HepG2 (cell line): Measurements from ENCODE around the gene GJE1. TPM values are rescaled to one million over a fixed set of nuclear protein-coding genes. Genes with fewer than 3 reads are reported as not detected.
A peak's percentile ranks its signal among the peaks of the same experiment; 100 is the strongest.

Experiments
- BRD4 ChIP-seq: sonication (generic); formaldehyde crosslinking; IDR thresholded peaks from 2 replicates; pipeline ENCODE4 v1.4.0; 2020; ENCODE audit warnings: missing genetic modification reagents
- ELF1 ChIP-seq: sonication (generic); formaldehyde crosslinking; IDR thresholded peaks from 2 replicates; pipeline ENCODE4 v1.4.0; 2020; ENCODE audit warnings: missing genetic modification reagents
- ESRRA ChIP-seq: sonication (generic); formaldehyde crosslinking; IDR thresholded peaks from 2 replicates; pipeline ENCODE4 v1.5.1; 2020; ENCODE audit warnings: mild to moderate bottlenecking, low read depth, missing genetic modification reagents
- FOXK1 ChIP-seq: sonication (generic); formaldehyde crosslinking; IDR thresholded peaks from 2 replicates; pipeline ENCODE4 v1.4.0; 2020; ENCODE audit warnings: low read depth, missing genetic modification reagents, borderline replicate concordance
- FOXP1 ChIP-seq, 2 experiments: fragments of 450-650 bp in 1 of 2; IDR thresholded peaks; 2 replicates each; pipeline ENCODE4 v1.6.1; 2017 to 2018; ENCODE audit warnings: antibody characterized with exemption in 1 of 2
- HDAC1 ChIP-seq: sonication (generic); formaldehyde crosslinking; IDR thresholded peaks from 2 replicates; pipeline ENCODE4 v1.5.1; 2020; ENCODE audit warnings: mild to moderate bottlenecking, missing genetic modification reagents
- IRX3 ChIP-seq: sonication (generic); formaldehyde crosslinking; IDR thresholded peaks from 2 replicates; pipeline ENCODE4 v1.8.1; 2023; ENCODE audit warnings: mild to moderate bottlenecking, low read depth, missing genetic modification reagents, borderline replicate concordance
- KDM2A ChIP-seq: sonication (generic); formaldehyde crosslinking; IDR thresholded peaks from 2 replicates; pipeline ENCODE4 v1.4.0; 2020; ENCODE audit warnings: low read depth, missing genetic modification reagents, borderline replicate concordance
- NFE2L2 ChIP-seq: fragments of 150-350 bp; IDR thresholded peaks from 2 replicates; pipeline ENCODE4 v1.6.1; 2014; ENCODE audit warnings: low read length
- NFIC ChIP-seq: IDR thresholded peaks from 2 replicates; pipeline ENCODE4 v1.6.1; 2012; ENCODE audit warnings: mild to moderate bottlenecking, low read length, inconsistent platforms
- PHB2 ChIP-seq: fragments of 450-650 bp; IDR thresholded peaks from 2 replicates; pipeline ENCODE4 v1.6.1; 2018; ENCODE audit not compliant: partially characterized antibody
- RAD21 ChIP-seq: fragments of 450-650 bp; formaldehyde crosslinking; IDR thresholded peaks from 2 replicates; pipeline ENCODE4 v1.5.0; 2020; ENCODE audit warnings: mild to moderate bottlenecking
- REPIN1 ChIP-seq: sonication (generic); formaldehyde crosslinking; IDR thresholded peaks from 2 replicates; pipeline ENCODE4 v1.8.0; 2022; ENCODE audit warnings: missing genetic modification reagents, low read depth, mild to moderate bottlenecking, borderline replicate concordance
- RORA ChIP-seq: sonication (generic); formaldehyde crosslinking; IDR thresholded peaks from 2 replicates; pipeline ENCODE4 v1.5.0; 2020; ENCODE audit warnings: mild to moderate bottlenecking, missing genetic modification reagents, moderate library complexity
- TAF15 ChIP-seq: fragments of 200-400 bp; formaldehyde crosslinking; IDR thresholded peaks from one replicate; pipeline ENCODE4 v1.6.1; 2018; ENCODE audit warnings: mild to moderate bottlenecking, low read depth, low read length; ENCODE audit not compliant: poor library complexity, severe bottlenecking
- UBTF ChIP-seq: sonication (generic); formaldehyde crosslinking; IDR thresholded peaks from 2 replicates; pipeline ENCODE4 v1.4.0; 2020; ENCODE audit warnings: mild to moderate bottlenecking, missing genetic modification reagents
- ZNF280B ChIP-seq: sonication (generic); formaldehyde crosslinking; IDR thresholded peaks from 2 replicates; pipeline ENCODE4 v1.5.0; 2020; ENCODE audit warnings: missing genetic modification reagents, mild to moderate bottlenecking, borderline replicate concordance
- ZNF292 ChIP-seq: sonication (generic); formaldehyde crosslinking; IDR thresholded peaks from 2 replicates; pipeline ENCODE4 v1.8.1; 2022; ENCODE audit warnings: mild to moderate bottlenecking, low read depth, missing genetic modification reagents, borderline replicate concordance
- ZNF605 ChIP-seq: sonication (generic); formaldehyde crosslinking; IDR thresholded peaks from 2 replicates; pipeline ENCODE4 v1.8.0; 2022; ENCODE audit warnings: mild to moderate bottlenecking, missing genetic modification reagents
- ZNF850 ChIP-seq: sonication (generic); formaldehyde crosslinking; conservative IDR thresholded peaks from 2 replicates; pipeline ENCODE4 v1.9.0; 2021; ENCODE audit warnings: mild to moderate bottlenecking, missing genetic modification reagents
- polyA plus RNA-seq, 8 experiments: library from polyadenylated mRNA; depleted of rRNA in 3 of 8; stranded (reverse) in 7 of 8; unstranded in 1 of 8; fragments of >200 nt; fragmentation: Illumina TruSeq in 4 of 8; extraction: Trizol in 4 of 8; gene quantifications; 2 replicates each; pipeline versions ENCODE4 v1.2.1 to v1.2.3, GENCODE V29; 2011 to 2016; ENCODE audit warnings: low read depth in 4 of 8, missing spikeins in 1 of 8, mixed read lengths in 1 of 8; ENCODE audit not compliant: insufficient read depth in 1 of 8
- total RNA-seq, 5 experiments: library from RNA; depleted of rRNA; stranded (reverse); fragments of >200 nt; fragmentation: Illumina TruSeq; extraction: Trizol; gene quantifications; 2 replicates each; pipeline ENCODE4 v1.2.3, GENCODE V29; 2016; ENCODE audit warnings: low read depth in 1 of 5
- TF ChIP-seq, protein P1 (sequence below), 2 experiments: sonication (generic) in 1 of 2; formaldehyde crosslinking in 1 of 2; IDR thresholded peaks; 2 replicates each; pipeline versions ENCODE4 v1.4.0 to v1.6.1; 2016 to 2020; ENCODE audit warnings: borderline replicate concordance in 1 of 2, low read depth in 1 of 2, mild to moderate bottlenecking in 1 of 2, missing genetic modification reagents in 1 of 2

The GJE1 gene
- total and polyA plus RNA-seq, 2 of the 13 experiments (the other 11 are each of a cell fraction or from before 2014, with no cell fraction given) = not detected

DNA sequence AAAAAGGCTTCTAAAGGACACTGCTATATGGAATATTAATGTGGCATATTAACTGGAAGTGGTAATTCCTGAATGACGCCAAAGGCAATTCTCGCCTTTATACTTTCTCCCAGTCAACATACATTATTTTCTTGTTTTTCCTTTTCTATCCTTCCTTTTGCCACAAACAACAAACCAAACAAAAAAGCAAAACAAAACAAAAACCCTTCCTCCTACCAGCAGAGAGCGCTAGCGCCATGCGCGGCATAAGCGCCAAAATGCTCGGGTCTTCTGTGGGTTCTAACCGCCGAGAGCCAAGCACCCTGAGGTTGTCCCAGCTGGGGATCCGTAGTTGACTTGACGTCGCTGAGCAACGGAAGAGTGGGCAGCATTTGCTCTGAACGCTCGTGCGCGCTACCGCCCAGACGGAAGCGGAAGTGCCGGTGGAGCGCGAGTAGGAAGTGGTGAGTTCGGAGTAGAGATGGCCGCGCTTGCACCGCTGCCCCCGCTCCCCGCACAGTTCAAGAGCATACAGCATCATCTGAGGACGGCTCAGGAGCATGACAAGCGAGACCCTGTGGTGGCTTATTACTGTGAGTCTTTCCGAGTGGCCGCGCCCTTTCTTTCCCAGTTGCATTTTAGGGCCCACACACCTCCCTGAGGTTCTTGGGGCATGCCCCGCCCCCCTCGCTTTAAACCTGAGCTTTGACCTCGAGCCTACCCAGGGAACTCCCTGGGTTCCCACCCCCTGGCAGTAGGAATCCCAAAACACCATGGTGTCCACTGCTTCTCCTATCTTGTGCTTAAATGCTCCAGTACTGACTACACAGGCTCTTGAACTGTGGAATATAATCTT is 14.3 kb downstream of the GJE1 start, which contains the start of the genes NMBR and VTA1 (continued):
- TF ChIP-seq ZNF605 (CRISPR knock-in tag) (peak; percentile 97), FOXK1 (peak; percentile 90), ZNF850 (no peak), NFE2L2 (no peak), BRD4 (CRISPR knock-in tag) (peak; percentile 92; the same call in 1 of the 2 replicates), FOXP1 (IDR thresholded peaks at IDR 0.05) (peak; percentile 65), FOXP1 (CRISPR knock-in tag; IDR thresholded peaks at IDR 0.05) (peak; percentile 78; the same call in 1 of the 2 replicates), REPIN1 (CRISPR knock-in tag) (peak; percentile 98), IRX3 (CRISPR knock-in tag) (no peak; the same call in 1 of the 2 replicates), UBTF (CRISPR knock-in tag) (peak; percentile 86), HDAC1 (CRISPR knock-in tag) (peak; percentile 100), RAD21 (CRISPR knock-in tag) (peak; percentile 93), ZNF280B (peak; percentile 95), RORA (no peak), NFIC (0 out of 2 replicates have a peak, but pooled peaks have one; percentile 36), KDM2A (CRISPR knock-in tag) (peak; percentile 99), ESRRA (no peak; the same call in 1 of the 2 replicates), TAF15 (no peak), ELF1 (CRISPR knock-in tag) (peak; percentile 100), PHB2 (no peak), ZNF292 (CRISPR knock-in tag) (peak; percentile 73)
- TF ChIP-seq, protein P1, sequence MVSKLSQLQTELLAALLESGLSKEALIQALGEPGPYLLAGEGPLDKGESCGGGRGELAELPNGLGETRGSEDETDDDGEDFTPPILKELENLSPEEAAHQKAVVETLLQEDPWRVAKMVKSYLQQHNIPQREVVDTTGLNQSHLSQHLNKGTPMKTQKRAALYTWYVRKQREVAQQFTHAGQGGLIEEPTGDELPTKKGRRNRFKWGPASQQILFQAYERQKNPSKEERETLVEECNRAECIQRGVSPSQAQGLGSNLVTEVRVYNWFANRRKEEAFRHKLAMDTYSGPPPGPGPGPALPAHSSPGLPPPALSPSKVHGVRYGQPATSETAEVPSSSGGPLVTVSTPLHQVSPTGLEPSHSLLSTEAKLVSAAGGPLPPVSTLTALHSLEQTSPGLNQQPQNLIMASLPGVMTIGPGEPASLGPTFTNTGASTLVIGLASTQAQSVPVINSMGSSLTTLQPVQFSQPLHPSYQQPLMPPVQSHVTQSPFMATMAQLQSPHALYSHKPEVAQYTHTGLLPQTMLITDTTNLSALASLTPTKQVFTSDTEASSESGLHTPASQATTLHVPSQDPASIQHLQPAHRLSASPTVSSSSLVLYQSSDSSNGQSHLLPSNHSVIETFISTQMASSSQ (IDR thresholded peaks at IDR 0.05; ENCODE audit: low read depth) = peak; percentile 37; the same call in 1 of the 2 replicates
- TF ChIP-seq, protein P1 (CRISPR knock-in tag; IDR thresholded peaks at IDR 0.05; ENCODE audit: borderline replicate concordance) = peak; percentile 89; the same call in 1 of the 2 replicates
